NCI-H460 (cell line): ENCODE data around the gene MLXIP. TPM values are rescaled to one million over a fixed set of nuclear protein-coding genes. Genes with fewer than 3 reads are reported as not detected.

Experiments used
- DNase-seq: peaks from one replicate; pipeline ENCODE4 v3.0.0-alpha.2; 2016; ENCODE audit warnings: low read depth; ENCODE audit errors: extremely low read depth
- total RNA-seq: library from RNA; depleted of rRNA; stranded (reverse); fragments of >200 nt; shearing (Covaris generic); gene quantifications from 2 replicates; pipeline ENCODE4 v1.2.3, GENCODE V29; 2014

MLXIP gene
- total RNA-seq, 1 experiment from 2014 or later, result 8.5 TPM

GRCh38 chr12:122123051-122123760 is 44.6 kb downstream of the MLXIP start:
- DNase-seq, result peak; percentile 74

GRCh38 chr12:122123761-122124145 is 45.2 kb downstream of the MLXIP start:
- no peak for DNase-seq

GRCh38 chr12:122124370-122124769 is 45.8 kb downstream of the MLXIP start:
- no peak for DNase-seq

GRCh38 chr12:122125452-122126341 is 47.1 kb downstream of the MLXIP start:
- DNase-seq, result no peak

GRCh38 chr12:122126342-122126635 is 47.7 kb downstream of the MLXIP start:
- DNase-seq, result no peak

GRCh38 chr12:122126713-122127597 is 48.4 kb downstream of the MLXIP start:
- peak; percentile 49 for DNase-seq

GRCh38 chr12:122127839-122128238 is 49.3 kb downstream of the MLXIP start:
- no peak for DNase-seq

GRCh38 chr12:122128481-122128880 is 49.9 kb downstream of the MLXIP start:
- no peak for DNase-seq

GRCh38 chr12:122129131-122129530 is 50.6 kb downstream of the MLXIP start:
- no peak for DNase-seq

- no peak for DNase-seq
These were observed 51.6 kb downstream of the MLXIP start for GRCh38 chr12:122130150-122130549.

- DNase-seq, result no peak
These were observed 54.8 kb downstream of the MLXIP start for GRCh38 chr12:122133192-122133950.

GRCh38 chr12:122135437-122136031 is 57.0 kb downstream of the MLXIP start:
- no peak for DNase-seq

GRCh38 chr12:122137229-122137628 is 58.7 kb downstream of the MLXIP start:
- no peak for DNase-seq

- DNase-seq, result no peak
These were observed 59.1 kb downstream of the MLXIP start for GRCh38 chr12:122137681-122138080.

- DNase-seq, result no peak
These were observed 59.6 kb downstream of the MLXIP start for GRCh38 chr12:122138181-122138580.

- DNase-seq, result no peak
These were observed 60.1 kb downstream of the MLXIP start for GRCh38 chr12:122138616-122139015.

- DNase-seq, result no peak
These were observed 60.7 kb downstream of the MLXIP start for GRCh38 chr12:122139266-122139665.

GRCh38 chr12:122139941-122140340 is 61.4 kb downstream of the MLXIP start:
- DNase-seq, result no peak

- no peak for DNase-seq
These were observed 62.1 kb downstream of the MLXIP start for GRCh38 chr12:122140467-122141257.
